ENCODE data around the gene LDLRAD4. TPM values are rescaled to one million over a fixed set of nuclear protein-coding genes. Genes with fewer than 3 reads are reported as not detected.

LDLRAD4 gene
- total RNA-seq, 1 donor from 2014 or later, result 20.4 TPM

DNA sequence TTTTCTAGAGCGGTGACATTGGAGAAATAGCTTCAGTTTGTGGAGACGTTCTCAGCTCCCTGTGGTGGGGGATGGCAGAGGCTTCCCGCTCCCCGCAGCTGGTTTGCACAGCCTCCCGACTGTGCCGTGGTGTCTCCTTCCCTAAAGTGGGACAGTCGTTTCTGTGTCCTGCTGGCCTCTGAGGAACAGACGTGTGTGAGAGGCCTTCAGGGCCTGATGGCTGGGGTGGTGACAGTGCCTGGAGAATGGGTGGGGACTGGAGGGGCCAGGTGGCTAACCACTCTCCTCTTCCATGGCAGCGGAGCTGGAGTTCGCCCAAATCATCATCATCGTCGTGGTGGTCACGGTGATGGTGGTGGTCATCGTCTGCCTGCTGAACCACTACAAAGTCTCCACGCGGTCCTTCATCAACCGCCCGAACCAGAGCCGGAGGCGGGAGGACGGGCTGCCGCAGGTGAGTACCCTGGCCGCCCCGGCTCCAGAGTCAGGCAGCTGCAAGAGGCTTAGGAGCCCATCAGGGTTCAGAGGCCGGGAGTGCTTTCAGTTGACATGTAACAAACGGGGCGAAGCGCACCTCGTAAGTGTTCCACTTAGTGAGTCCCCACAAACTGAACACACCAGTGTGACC is 402.4 kb downstream of the LDLRAD4 start:
- Mint-ChIP-seq H3K4me3 (ENCODE audit: unreplicated experiment) (no peak overlapping the region), H3K36me3 (ENCODE audit: unreplicated experiment) (no peaks in the 10 kb centered on the region), H3K9me3 (ENCODE audit: unreplicated experiment) (no peaks in the 10 kb centered on the region), H3K4me1 (ENCODE audit: unreplicated experiment) (peaks cover 12% of the 10 kb centered on the region), H3K27me3 (ENCODE audit: unreplicated experiment) (no peaks in the 10 kb centered on the region), H3K27ac (ENCODE audit: unreplicated experiment) (no peak overlapping the region)
- no peak for TF ChIP-seq CTCF (IDR thresholded peaks at IDR 0.05)
- DNase-seq (ENCODE audit: extremely low spot score, unreplicated experiment), result peak; percentile 70

DNA sequence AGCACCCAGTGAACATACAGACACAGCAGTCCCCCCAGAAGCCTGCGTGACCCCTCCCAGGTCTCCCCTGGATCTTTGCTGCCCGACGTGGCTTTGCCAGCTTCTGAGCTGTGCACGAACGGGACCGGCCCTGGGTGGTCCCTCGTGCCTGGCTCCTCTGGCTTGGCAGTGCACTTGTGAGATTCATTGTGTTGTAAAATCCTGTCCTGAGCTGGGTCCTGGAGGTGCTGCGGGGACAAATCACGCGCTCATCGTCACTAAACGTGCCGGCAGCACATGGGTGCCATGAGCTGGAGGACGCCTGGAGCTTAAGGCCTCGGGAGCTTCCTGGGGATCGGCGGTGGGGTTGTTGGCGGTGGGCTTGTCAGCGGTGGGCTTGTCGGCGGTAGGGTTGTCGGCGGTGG is 402.9 kb downstream of the LDLRAD4 start:
- no peak overlapping the region for H3K27ac Mint-ChIP-seq (ENCODE audit: unreplicated experiment)
- no peak for TF ChIP-seq CTCF (IDR thresholded peaks at IDR 0.05)
- H3K9me3 Mint-ChIP-seq (ENCODE audit: unreplicated experiment), result no peaks in the 10 kb centered on the region
- no peak overlapping the region for H3K4me3 Mint-ChIP-seq (ENCODE audit: unreplicated experiment)
- H3K4me1 Mint-ChIP-seq (ENCODE audit: unreplicated experiment), result peaks cover 12% of the 10 kb centered on the region
- DNase-seq (ENCODE audit: extremely low spot score, unreplicated experiment), result peak; percentile 82
- H3K36me3 Mint-ChIP-seq (ENCODE audit: unreplicated experiment), result no peaks in the 10 kb centered on the region
- H3K27me3 Mint-ChIP-seq (ENCODE audit: unreplicated experiment), result peaks cover 2% of the 10 kb centered on the region

DNA sequence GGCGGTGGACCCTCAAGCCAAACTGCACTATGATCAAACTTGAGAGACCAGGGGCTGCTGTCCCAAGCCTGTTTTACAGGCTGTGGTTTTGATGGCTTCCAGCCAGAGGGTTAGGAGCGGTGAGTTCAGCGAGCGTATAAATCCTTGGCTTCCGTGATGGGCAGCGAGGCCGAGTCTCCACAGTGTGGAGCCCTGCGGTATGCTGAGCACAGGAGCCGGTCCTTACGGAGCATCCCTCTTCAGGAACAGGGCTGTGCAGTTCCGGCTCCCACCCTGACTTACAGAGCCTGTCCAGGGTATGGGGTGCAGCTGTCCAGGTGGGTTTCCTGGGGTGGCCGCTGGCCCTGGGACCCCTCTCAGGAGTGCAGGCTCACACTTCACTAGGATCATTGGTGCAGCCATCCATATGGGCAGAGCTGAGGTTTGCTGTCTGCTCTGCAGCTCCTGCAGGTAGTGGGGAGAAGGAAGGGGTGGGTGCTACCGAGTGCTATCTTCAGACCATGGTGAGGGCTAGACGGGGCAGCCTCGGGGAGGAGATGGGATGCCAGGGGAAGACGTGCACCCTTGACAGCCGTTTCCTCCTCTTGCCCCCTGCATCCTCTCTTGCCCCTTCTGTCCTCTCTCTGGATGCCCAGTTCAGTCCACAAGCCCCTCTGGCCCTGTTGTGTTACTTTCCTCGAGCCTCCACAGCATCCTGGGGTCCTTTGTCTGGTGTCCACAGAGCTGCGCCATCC is 403.5 kb downstream of the LDLRAD4 start:
- Mint-ChIP-seq H3K4me3 (ENCODE audit: unreplicated experiment) (no peak overlapping the region), H3K9me3 (ENCODE audit: unreplicated experiment) (no peaks in the 10 kb centered on the region), H3K27ac (ENCODE audit: unreplicated experiment) (no peak overlapping the region), H3K36me3 (ENCODE audit: unreplicated experiment) (no peaks in the 10 kb centered on the region), H3K4me1 (ENCODE audit: unreplicated experiment) (peaks cover 12% of the 10 kb centered on the region), H3K27me3 (ENCODE audit: unreplicated experiment) (peaks cover 5% of the 10 kb centered on the region)
- DNase-seq (ENCODE audit: extremely low spot score, unreplicated experiment), result no peak
- TF ChIP-seq CTCF (IDR thresholded peaks at IDR 0.05), result no peak

DNA sequence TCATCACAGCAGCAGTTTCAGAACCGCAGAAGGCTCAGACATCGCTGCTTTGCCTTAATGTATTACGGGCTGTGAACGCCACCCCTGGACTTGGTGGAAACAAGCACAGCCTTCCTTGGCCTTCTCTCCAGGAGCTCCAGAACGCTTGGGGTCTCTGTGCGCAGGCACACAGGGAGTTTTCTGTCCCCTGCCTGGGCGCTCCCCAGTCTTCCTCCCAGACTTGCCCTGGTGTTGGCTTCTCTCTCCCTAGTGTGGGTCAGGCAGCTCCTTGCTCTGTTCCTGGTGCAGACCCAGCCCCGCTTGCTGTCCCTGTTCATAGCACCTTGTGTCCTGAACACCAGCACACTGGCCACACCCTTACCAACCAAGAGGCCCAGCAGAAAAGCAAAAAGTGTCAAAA is 404.2 kb downstream of the LDLRAD4 start:
- H3K4me3 Mint-ChIP-seq (ENCODE audit: unreplicated experiment), result no peak overlapping the region
- DNase-seq (ENCODE audit: extremely low spot score, unreplicated experiment), result no peak
- peaks cover 8% of the 10 kb centered on the region for H3K27me3 Mint-ChIP-seq (ENCODE audit: unreplicated experiment)
- no peak overlapping the region for H3K27ac Mint-ChIP-seq (ENCODE audit: unreplicated experiment)
- no peak for TF ChIP-seq CTCF (IDR thresholded peaks at IDR 0.05)
- no peaks in the 10 kb centered on the region for H3K9me3 Mint-ChIP-seq (ENCODE audit: unreplicated experiment)
- H3K4me1 Mint-ChIP-seq (ENCODE audit: unreplicated experiment), result peaks cover 11% of the 10 kb centered on the region
- no peaks in the 10 kb centered on the region for H3K36me3 Mint-ChIP-seq (ENCODE audit: unreplicated experiment)

DNA sequence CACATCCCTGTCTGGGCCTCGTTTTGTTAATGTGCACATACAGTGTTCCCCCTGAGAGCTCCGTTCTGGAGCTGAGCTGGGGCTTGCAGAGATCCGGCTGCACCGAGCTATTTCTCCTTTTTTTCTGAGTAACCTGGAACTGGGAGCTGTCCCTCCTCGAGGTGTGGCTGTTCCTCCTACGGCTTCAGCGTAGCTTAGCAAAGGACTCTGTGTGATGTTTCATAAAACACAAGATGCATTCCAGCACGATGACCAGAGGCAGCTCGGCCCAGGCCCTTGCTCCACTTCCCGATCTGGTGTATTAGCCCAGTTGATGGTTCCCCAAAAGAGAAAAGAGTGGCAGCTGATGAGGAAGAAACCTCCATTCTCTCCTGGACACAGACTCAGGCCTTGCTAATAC is 404.8 kb downstream of the LDLRAD4 start:
- Mint-ChIP-seq H3K9me3 (ENCODE audit: unreplicated experiment) (no peaks in the 10 kb centered on the region), H3K27me3 (ENCODE audit: unreplicated experiment) (peaks cover 14% of the 10 kb centered on the region), H3K4me3 (ENCODE audit: unreplicated experiment) (no peak overlapping the region), H3K4me1 (ENCODE audit: unreplicated experiment) (peaks cover 6% of the 10 kb centered on the region), H3K36me3 (ENCODE audit: unreplicated experiment) (no peaks in the 10 kb centered on the region), H3K27ac (ENCODE audit: unreplicated experiment) (no peak overlapping the region)
- no peak for DNase-seq (ENCODE audit: extremely low spot score, unreplicated experiment)
- TF ChIP-seq CTCF (IDR thresholded peaks at IDR 0.05), result no peak
